G401.6 (cell line): ENCODE measurements around the gene PRKAG2.
A peak's percentile ranks its signal among the peaks of the same experiment; 100 is the strongest.
"Not testable (repeated sequence)": the region's sequence is repeated elsewhere in the genome, so short reads cannot be mapped to it uniquely, and the experiment has no call there.

Experiments used
- FAIRE-seq: peaks from 2 replicates; lab custom pipeline; 2012; peaks lifted over from hg19 to GRCh38; lab: Jason Lieb, UNC

PRKAG2 gene

GRCh38 chr7:151764056-151764920 is 112.6 kb downstream of the PRKAG2 start:
- FAIRE-seq: no peak

GRCh38 chr7:151763420-151763984 is 113.4 kb downstream of the PRKAG2 start:
- FAIRE-seq: no peak

DNA sequence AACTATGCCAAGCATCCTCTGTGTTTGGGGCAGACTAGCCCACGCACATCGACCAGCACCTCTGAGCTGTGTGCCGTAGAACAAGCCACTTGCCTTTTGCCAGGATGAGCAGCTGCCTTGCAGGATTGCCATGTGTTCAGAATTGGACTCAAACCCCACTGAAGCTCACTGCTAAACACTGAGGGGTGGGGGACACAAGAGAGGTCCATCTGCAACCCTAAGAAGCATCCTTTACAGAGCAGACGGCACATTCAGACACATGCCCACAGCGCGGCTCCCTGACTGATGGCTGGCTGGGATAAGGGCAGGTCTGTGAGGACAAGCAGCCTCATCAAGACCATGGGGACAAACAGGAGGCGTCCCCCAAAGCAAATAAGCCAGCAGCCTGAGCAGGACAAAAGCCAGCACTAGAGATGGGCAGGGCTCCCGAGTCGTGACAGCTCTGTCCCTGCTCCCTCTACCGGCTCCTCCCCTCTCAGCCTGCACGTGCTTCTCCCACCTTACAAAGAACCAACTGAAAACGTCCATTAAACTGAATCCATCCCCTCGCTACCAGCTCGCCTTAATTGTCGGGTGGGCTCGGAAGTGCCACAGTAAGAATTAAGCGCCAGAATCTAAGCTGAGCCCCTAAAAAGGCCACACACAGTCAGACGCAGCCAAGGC is 114.2 kb downstream of the PRKAG2 start:
- no peak for FAIRE-seq

DNA sequence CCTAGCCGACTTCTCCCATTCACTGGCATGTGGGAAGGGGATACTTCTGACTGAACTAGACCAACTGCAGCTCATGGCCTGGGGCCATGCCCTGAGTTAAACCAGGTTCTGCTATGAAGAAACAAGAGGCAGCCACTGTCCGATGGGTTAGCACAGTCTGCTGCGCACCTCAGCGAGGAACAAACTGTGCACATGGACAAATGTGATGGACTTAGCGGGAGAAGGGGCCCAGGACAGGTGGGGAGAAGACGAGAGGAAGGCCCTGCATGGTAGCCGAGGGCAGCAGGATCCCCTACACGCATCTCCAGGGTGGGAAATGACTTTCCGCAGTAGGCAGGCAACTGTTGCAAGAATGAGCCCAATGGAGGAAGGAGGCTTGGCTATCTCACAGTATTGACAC is 115.0 kb downstream of the PRKAG2 start:
- no peak for FAIRE-seq

- FAIRE-seq: no peak
Observed at GRCh38 chr7:151761231-151761630, 115.7 kb downstream of the PRKAG2 start.

GRCh38 chr7:151759591-151760042 is 117.3 kb downstream of the PRKAG2 start:
- peak; percentile 88 for FAIRE-seq

DNA sequence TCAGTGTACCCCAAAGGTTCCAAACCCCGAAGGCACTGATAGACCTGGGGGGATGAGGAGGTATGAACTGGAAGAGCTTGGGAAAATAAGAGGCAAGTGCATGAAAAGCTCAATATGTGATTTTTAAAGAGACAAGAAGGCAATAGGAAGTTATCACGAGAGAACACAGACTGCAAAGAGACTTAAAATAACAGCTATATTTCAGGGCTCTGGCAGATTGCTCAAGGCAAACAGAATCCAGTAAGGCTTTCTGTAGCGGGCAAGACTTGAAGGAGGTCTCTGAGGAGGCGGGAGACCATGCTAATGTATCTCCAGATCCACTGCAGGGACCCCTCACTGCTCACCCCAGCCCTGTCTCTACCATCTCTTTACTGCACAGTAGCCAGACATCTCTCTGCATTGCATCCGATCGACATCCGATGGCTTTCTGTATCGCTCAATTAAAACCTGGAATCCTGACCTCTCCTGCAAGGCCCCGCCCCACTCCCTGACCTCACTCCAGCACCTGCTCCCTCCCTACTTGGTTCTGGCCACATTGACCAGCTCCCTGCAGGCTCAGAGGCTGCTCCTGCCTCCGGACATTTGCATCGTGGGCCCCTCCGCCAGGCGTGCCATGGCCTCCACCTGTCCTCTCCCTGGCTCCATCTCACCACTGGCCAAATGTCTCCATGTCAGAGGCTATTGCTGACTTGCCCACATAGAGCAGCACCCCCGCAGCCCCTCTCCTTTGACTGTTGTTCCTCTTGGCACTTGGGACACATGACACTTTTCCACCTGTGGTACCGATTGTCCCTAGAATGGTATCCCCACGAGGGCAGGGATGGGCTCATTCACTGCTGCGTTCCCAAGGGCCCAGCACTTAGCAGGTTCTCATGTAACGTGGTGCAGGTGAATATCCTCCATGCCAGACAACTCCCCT is 118.0 kb downstream of the PRKAG2 start:
- no peak for FAIRE-seq

GRCh38 chr7:151757274-151757673 is 119.6 kb downstream of the PRKAG2 start:
- FAIRE-seq: no peak

DNA sequence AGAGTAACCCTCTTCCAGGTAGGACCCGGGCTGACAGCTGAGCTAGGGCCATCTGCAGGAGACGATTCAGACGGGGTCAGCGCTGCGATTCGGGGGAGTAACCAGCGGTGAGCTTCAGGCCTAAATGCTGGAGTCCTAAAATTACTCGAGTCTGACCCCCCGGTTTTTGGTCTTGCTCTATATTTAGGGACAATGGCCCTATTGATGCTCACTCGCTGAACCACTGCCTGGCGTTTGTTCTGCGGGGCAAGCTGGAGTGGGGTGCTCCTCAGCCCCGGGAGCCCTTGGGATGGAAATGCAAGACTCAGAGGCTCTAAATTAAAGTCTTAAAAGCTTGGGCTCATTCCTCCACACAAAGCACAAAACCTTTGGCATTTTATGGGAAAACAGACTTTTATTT is 120.0 kb downstream of the PRKAG2 start:
- FAIRE-seq: no peak

- FAIRE-seq: no peak
Observed at GRCh38 chr7:151756076-151756731, 120.7 kb downstream of the PRKAG2 start.

GRCh38 chr7:151755131-151755801 is 121.6 kb downstream of the PRKAG2 start:
- FAIRE-seq: peak; percentile 87

- no peak for FAIRE-seq
Observed at GRCh38 chr7:151754688-151755130, 122.2 kb downstream of the PRKAG2 start.

- peak; percentile 98 for FAIRE-seq
Observed at GRCh38 chr7:151754142-151754590, 122.7 kb downstream of the PRKAG2 start.

DNA sequence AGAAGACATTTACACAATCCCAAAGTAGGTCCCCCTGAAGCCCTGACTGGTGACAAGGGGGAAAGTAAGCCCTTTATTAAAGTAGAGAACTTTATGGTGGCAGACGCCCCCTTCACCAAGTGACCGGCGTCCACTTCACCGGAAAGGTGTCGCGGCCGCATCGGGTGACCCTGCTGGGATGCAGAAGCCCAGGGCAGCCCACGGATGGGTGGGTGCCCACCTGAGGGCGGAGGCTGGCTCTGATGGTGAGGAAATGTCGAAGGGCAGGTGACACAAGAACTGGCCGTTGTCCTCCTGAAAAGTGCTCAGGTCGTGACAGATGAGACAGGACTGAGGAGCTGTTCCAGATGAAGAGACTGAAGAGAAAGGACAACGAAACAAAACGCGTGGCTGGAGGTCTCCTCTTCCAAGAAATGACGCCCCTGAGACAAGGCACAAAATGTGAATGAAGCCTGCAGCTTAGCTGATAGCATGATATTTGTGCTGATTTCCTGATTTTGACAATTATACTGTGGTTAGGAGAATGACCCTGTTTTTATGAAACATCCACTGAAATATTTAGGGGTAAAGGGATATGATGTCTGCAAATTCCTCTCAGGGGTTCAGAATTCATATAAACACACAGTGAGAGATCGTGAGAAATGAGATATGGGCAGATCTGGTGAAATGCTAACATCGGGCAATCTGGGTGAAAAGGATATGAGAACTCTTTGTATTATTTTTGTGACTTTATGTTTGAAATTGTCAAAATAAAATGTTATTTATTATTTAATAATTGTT is 123.9 kb downstream of the PRKAG2 start:
- FAIRE-seq: no peak

DNA sequence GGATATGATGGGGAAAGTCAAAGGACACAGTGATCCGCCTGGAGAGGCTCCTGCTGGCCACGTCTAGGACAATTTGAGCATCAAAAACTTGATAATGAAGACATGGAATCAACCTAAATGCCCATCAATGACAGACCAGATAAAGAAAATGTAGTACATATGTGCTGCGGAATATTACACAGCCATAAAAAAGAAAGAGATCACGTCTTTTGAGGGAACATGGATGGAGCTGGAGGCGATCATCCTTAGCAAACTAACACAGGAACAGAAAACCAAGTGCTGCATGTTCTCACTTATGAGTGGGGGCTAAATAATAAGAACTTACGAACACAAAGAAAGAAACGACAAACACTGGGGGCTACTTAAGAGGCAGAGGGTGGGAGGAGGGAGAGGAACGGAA is 124.9 kb downstream of the PRKAG2 start:
- FAIRE-seq: no peak

GRCh38 chr7:151748733-151749132 is 128.2 kb downstream of the PRKAG2 start:
- FAIRE-seq: no peak

DNA sequence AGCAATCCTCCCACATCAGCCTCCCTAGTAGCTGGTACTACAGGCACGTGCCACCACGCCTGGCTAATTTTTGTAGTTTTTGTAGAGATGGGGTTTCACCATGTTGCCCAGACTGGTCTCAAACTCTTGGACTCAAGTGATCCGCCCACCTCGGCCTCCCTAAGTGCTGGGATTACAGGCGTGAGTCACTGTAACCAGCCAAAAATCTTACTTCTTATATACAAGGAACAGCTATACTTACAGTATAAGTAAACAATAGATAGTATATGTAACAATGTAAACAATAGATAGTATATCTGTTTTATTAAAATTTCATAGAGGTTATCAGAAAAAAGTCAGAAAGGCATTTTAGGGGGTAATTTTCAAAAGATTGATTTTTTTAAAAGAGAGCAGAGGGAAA is 128.9 kb downstream of the PRKAG2 start:
- not testable (repeated sequence) for FAIRE-seq

DNA sequence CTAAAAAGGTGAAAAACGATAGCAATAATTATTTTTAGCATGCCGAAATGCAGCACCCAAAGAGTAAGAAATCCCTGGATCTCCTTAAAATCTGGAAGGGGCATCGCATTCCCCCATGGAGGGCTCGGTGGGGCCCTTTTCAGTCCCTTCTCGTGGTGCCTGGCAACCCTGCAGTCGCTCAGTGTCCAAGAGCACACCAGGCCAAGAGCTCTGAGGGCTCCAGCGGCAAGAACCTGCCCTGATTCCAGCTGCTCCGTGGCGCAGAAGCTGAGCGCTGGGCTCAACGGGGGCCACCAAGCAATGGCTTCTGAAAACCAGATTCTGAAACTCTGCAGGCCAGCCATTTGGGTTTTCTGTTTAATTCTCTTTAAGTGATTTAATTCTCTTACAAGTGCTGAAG is 131.2 kb downstream of the PRKAG2 start:
- no peak for FAIRE-seq

- no peak for FAIRE-seq
Observed at GRCh38 chr7:151744656-151745638, 132.0 kb downstream of the PRKAG2 start.
